ENCODE results near the gene SFXN3.

DNA sequence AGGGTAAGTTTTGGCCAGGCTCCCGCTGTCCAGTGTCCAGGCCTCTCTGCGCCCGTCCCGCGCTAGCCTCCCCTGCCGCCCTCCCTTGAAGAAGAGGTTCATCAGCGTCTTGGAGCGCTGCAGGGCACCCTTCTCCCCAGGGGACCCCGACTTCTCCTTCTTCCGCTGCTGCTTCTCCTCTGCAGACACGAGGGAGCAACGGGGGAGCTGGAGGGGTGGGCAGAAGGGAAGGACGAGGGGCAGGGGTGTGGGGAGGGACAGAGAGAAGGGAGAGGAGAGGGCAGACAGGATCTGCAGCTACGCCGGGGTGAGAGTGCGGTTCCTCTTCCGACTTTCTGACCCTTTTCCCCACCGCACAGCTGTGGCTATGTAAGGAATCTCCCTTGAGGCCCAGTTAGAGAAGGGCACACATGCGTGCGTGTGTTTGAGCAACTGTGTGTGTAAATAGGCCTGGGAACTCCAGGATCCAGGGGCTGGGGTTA lies 12.9 kb upstream of the SFXN3 start:
- TF ChIP-seq POLR2A (IDR thresholded peaks at IDR 0.05): no peak
- TF ChIP-seq, protein P1, sequence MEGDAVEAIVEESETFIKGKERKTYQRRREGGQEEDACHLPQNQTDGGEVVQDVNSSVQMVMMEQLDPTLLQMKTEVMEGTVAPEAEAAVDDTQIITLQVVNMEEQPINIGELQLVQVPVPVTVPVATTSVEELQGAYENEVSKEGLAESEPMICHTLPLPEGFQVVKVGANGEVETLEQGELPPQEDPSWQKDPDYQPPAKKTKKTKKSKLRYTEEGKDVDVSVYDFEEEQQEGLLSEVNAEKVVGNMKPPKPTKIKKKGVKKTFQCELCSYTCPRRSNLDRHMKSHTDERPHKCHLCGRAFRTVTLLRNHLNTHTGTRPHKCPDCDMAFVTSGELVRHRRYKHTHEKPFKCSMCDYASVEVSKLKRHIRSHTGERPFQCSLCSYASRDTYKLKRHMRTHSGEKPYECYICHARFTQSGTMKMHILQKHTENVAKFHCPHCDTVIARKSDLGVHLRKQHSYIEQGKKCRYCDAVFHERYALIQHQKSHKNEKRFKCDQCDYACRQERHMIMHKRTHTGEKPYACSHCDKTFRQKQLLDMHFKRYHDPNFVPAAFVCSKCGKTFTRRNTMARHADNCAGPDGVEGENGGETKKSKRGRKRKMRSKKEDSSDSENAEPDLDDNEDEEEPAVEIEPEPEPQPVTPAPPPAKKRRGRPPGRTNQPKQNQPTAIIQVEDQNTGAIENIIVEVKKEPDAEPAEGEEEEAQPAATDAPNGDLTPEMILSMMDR (IDR thresholded peaks at IDR 0.05): no peak

All from heart left ventricle (tissue), 13 donors.